HepG2 (cell line): ENCODE results near the gene CDR2L. TPM values are rescaled to one million over a fixed set of nuclear protein-coding genes. Genes with fewer than 3 reads are reported as not detected.

Experiments
- GLI4 ChIP-seq: sonication (generic); formaldehyde crosslinking; IDR thresholded peaks from 2 replicates; pipeline ENCODE4 v1.5.1; 2020; ENCODE audit warnings: missing genetic modification reagents, mild to moderate bottlenecking, moderate library complexity, borderline replicate concordance
- HMG20A ChIP-seq: IDR thresholded peaks from 2 replicates; pipeline ENCODE4 v1.6.1; 2016; ENCODE audit warnings: borderline replicate concordance
- JUN ChIP-seq: sonication (generic); formaldehyde crosslinking; IDR thresholded peaks from 2 replicates; pipeline ENCODE4 v1.4.0; 2020; ENCODE audit warnings: mild to moderate bottlenecking, missing genetic modification reagents
- JUND ChIP-seq: sonication (generic); formaldehyde crosslinking; IDR thresholded peaks from 2 replicates; pipeline ENCODE4 v1.8.0; 2022; ENCODE audit warnings: mild to moderate bottlenecking, missing genetic modification reagents
- KAT2B ChIP-seq: fragments of 150-350 bp; IDR thresholded peaks from 2 replicates; pipeline ENCODE4 v1.6.1; 2014; ENCODE audit warnings: low read depth, low read length, borderline replicate concordance
- KMT2A ChIP-seq: sonication (generic); formaldehyde crosslinking; IDR thresholded peaks from 2 replicates; pipeline ENCODE4 v1.4.0; 2020; ENCODE audit warnings: missing genetic modification reagents
- MAFK ChIP-seq, 2 experiments: IDR thresholded peaks in 1 of 2; conservative IDR thresholded peaks in 1 of 2; 2 replicates each; pipeline ENCODE4 v1.6.1; 2011; ENCODE audit warnings: improper control_type of control experiment in 2 of 2, low read length in 2 of 2
- MIXL1 ChIP-seq: IDR thresholded peaks from 2 replicates; pipeline ENCODE4 v1.6.1; 2016
- PTBP1 ChIP-seq: fragments of 200-400 bp; formaldehyde crosslinking; IDR thresholded peaks from 2 replicates; pipeline ENCODE4 v1.6.1; 2018; ENCODE audit warnings: low read length, low read depth; ENCODE audit not compliant: poor library complexity, severe bottlenecking
- SP1 ChIP-seq, 2 experiments: fragments of 450-650 bp in 1 of 2; sonication (generic) in 1 of 2; formaldehyde crosslinking in 1 of 2; IDR thresholded peaks; 2 replicates each; pipeline versions ENCODE4 v1.4.0 to v1.6.1; 2016 to 2020; ENCODE audit warnings: missing genetic modification reagents in 1 of 2
- ZBTB7B ChIP-seq: sonication (generic); formaldehyde crosslinking; IDR thresholded peaks from 2 replicates; pipeline ENCODE4 v1.4.0; 2020; ENCODE audit warnings: missing genetic modification reagents
- ZFAT ChIP-seq: sonication (generic); formaldehyde crosslinking; conservative IDR thresholded peaks from 2 replicates; pipeline ENCODE4 v1.8.1; 2023; ENCODE audit warnings: missing genetic modification reagents, inconsistent platforms
- ZNF296 ChIP-seq: sonication (generic); formaldehyde crosslinking; conservative IDR thresholded peaks from 2 replicates; pipeline ENCODE4 v1.5.0; 2020; ENCODE audit warnings: mild to moderate bottlenecking, missing genetic modification reagents
- ZNF337 ChIP-seq: sonication (generic); formaldehyde crosslinking; IDR thresholded peaks from 2 replicates; pipeline ENCODE4 v1.5.1; 2020; ENCODE audit warnings: missing genetic modification reagents, low read depth, mild to moderate bottlenecking, borderline replicate concordance
- ZNF569 ChIP-seq: sonication (generic); formaldehyde crosslinking; IDR thresholded peaks from 2 replicates; pipeline ENCODE4 v1.5.0; 2020; ENCODE audit warnings: mild to moderate bottlenecking, missing genetic modification reagents, moderate library complexity, borderline replicate concordance
- ZNF747 ChIP-seq: sonication (generic); formaldehyde crosslinking; IDR thresholded peaks from 2 replicates; pipeline ENCODE4 v1.8.1; 2023; ENCODE audit warnings: missing genetic modification reagents, mild to moderate bottlenecking, borderline replicate concordance
- ZSCAN9 ChIP-seq: IDR thresholded peaks from 2 replicates; pipeline ENCODE4 v1.6.1; 2016; ENCODE audit warnings: borderline replicate concordance
- polyA plus RNA-seq, 8 experiments: library from polyadenylated mRNA; depleted of rRNA in 3 of 8; stranded (reverse) in 7 of 8; unstranded in 1 of 8; fragments of >200 nt; fragmentation: Illumina TruSeq in 4 of 8; extraction: Trizol in 4 of 8; gene quantifications; 2 replicates each; pipeline versions ENCODE4 v1.2.1 to v1.2.3, GENCODE V29; 2011 to 2016; ENCODE audit warnings: low read depth in 4 of 8, missing spikeins in 1 of 8, mixed read lengths in 1 of 8; ENCODE audit not compliant: insufficient read depth in 1 of 8
- total RNA-seq, 5 experiments: library from RNA; depleted of rRNA; stranded (reverse); fragments of >200 nt; fragmentation: Illumina TruSeq; extraction: Trizol; gene quantifications; 2 replicates each; pipeline ENCODE4 v1.2.3, GENCODE V29; 2016; ENCODE audit warnings: low read depth in 1 of 5
- TF ChIP-seq, protein P1 (sequence below): sonication (generic); formaldehyde crosslinking; IDR thresholded peaks from 2 replicates; pipeline ENCODE4 v1.9.0; 2022; ENCODE audit warnings: low read depth, missing genetic modification reagents
- TF ChIP-seq, protein P2 (sequence below): sonication (generic); formaldehyde crosslinking; IDR thresholded peaks from 2 replicates; pipeline ENCODE4 v1.4.0; 2020; ENCODE audit warnings: missing genetic modification reagents
- TF ChIP-seq, protein P3 (sequence below): sonication (generic); formaldehyde crosslinking; IDR thresholded peaks from 2 replicates; pipeline ENCODE4 v1.4.0; 2020; ENCODE audit warnings: missing genetic modification reagents
- TF ChIP-seq, protein P4 (sequence below): sonication (generic); formaldehyde crosslinking; IDR thresholded peaks from 2 replicates; pipeline ENCODE4 v1.5.0; 2020; ENCODE audit warnings: mild to moderate bottlenecking, missing genetic modification reagents, moderate library complexity

The CDR2L gene
- total and polyA plus RNA-seq, 2 of the 13 experiments (the other 11 are each of a cell fraction or from before 2014, with no cell fraction given): 1.9 to 2.1 TPM

DNA sequence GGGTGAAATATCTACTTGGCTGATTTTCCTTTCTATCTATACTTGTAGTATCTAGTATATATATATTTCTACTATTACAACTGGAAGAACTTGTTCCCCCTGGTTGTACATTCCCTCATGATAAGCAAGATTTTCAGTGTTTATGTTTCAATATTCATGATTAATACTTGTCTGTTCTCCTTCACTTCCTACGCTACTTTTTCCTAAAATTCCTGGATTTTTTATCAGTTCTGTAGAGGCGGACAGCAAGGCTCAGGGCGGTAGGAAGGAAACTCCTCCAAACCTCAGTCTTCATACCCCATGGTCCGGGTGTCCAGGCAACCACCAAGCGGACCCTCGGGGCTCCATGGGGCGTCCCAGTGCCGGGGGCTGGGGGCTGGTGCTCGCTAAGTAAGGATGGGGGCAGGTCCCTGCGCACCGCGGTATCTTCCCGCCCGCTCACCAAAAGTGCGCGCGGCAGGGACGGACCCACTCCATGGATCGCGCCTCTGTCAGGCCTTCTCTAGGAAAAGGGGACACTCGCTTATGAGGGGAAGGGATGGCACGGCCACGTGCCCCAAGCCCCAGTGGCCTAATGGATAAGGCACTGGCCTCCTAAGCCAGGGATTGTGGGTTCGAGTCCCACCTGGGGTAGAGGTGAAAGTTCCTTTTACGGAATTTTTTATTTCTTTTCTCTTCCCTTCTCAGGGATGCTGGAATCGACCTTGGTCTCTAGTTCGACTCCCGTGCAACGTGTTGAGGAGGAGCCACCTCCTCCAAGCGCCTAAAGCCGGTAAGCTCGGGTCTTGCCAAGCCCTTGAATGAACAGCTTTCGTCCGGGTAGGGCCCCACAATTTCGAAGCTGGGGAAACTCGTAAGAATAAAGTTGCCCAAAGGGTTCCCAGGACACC lies 46.2 kb downstream of the CDR2L start (continued):
- TF ChIP-seq KAT2B (no peak), ZSCAN9 (CRISPR knock-in tag) (peak; percentile 94), JUN (peak; percentile 77; the same call in 1 of the 2 replicates), MAFK (conservative IDR thresholded peaks at IDR 0.05 in 1 of 2, IDR thresholded peaks at IDR 0.05 in 1 of 2; ENCODE audit: low read length in 2 of 2) (no peak), ZNF296 (0 out of 2 replicates have a peak, but pooled peaks have one; percentile 44), ZNF747 (CRISPR knock-in tag) (peak; percentile 63; the same call in 1 of the 2 replicates), ZBTB7B (CRISPR knock-in tag) (no peak), ZFAT (CRISPR knock-in tag) (no peak), MIXL1 (CRISPR knock-in tag) (peak; percentile 95), JUND (CRISPR knock-in tag) (peak; percentile 76), KMT2A (CRISPR knock-in tag) (peak; percentile 74; the same call in 1 of the 2 replicates), HMG20A (CRISPR knock-in tag) (peak; percentile 40; the same call in 1 of the 2 replicates), ZNF569 (no peak), SP1 (IDR thresholded peaks at IDR 0.05) (no peak), SP1 (CRISPR knock-in tag; IDR thresholded peaks at IDR 0.05) (peak; percentile 68; the same call in 1 of the 2 replicates), PTBP1 (peak; percentile 80), GLI4 (CRISPR knock-in tag) (no peak), ZNF337 (no peak)
- TF ChIP-seq, protein P1, sequence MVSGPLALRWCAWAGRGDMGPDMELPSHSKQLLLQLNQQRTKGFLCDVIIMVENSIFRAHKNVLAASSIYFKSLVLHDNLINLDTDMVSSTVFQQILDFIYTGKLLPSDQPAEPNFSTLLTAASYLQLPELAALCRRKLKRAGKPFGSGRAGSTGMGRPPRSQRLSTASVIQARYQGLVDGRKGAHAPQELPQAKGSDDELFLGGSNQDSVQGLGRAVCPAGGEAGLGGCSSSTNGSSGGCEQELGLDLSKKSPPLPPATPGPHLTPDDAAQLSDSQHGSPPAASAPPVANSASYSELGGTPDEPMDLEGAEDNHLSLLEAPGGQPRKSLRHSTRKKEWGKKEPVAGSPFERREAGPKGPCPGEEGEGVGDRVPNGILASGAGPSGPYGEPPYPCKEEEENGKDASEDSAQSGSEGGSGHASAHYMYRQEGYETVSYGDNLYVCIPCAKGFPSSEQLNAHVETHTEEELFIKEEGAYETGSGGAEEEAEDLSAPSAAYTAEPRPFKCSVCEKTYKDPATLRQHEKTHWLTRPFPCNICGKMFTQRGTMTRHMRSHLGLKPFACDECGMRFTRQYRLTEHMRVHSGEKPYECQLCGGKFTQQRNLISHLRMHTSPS (CRISPR knock-in tag): 0 out of 2 replicates have a peak, but pooled peaks have one; percentile 3
- TF ChIP-seq, protein P2, sequence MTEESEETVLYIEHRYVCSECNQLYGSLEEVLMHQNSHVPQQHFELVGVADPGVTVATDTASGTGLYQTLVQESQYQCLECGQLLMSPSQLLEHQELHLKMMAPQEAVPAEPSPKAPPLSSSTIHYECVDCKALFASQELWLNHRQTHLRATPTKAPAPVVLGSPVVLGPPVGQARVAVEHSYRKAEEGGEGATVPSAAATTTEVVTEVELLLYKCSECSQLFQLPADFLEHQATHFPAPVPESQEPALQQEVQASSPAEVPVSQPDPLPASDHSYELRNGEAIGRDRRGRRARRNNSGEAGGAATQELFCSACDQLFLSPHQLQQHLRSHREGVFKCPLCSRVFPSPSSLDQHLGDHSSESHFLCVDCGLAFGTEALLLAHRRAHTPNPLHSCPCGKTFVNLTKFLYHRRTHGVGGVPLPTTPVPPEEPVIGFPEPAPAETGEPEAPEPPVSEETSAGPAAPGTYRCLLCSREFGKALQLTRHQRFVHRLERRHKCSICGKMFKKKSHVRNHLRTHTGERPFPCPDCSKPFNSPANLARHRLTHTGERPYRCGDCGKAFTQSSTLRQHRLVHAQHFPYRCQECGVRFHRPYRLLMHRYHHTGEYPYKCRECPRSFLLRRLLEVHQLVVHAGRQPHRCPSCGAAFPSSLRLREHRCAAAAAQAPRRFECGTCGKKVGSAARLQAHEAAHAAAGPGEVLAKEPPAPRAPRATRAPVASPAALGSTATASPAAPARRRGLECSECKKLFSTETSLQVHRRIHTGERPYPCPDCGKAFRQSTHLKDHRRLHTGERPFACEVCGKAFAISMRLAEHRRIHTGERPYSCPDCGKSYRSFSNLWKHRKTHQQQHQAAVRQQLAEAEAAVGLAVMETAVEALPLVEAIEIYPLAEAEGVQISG (CRISPR knock-in tag): peak; percentile 68
- TF ChIP-seq, protein P3, sequence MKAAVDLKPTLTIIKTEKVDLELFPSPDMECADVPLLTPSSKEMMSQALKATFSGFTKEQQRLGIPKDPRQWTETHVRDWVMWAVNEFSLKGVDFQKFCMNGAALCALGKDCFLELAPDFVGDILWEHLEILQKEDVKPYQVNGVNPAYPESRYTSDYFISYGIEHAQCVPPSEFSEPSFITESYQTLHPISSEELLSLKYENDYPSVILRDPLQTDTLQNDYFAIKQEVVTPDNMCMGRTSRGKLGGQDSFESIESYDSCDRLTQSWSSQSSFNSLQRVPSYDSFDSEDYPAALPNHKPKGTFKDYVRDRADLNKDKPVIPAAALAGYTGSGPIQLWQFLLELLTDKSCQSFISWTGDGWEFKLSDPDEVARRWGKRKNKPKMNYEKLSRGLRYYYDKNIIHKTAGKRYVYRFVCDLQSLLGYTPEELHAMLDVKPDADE (CRISPR knock-in tag): no peak
- TF ChIP-seq, protein P4, sequence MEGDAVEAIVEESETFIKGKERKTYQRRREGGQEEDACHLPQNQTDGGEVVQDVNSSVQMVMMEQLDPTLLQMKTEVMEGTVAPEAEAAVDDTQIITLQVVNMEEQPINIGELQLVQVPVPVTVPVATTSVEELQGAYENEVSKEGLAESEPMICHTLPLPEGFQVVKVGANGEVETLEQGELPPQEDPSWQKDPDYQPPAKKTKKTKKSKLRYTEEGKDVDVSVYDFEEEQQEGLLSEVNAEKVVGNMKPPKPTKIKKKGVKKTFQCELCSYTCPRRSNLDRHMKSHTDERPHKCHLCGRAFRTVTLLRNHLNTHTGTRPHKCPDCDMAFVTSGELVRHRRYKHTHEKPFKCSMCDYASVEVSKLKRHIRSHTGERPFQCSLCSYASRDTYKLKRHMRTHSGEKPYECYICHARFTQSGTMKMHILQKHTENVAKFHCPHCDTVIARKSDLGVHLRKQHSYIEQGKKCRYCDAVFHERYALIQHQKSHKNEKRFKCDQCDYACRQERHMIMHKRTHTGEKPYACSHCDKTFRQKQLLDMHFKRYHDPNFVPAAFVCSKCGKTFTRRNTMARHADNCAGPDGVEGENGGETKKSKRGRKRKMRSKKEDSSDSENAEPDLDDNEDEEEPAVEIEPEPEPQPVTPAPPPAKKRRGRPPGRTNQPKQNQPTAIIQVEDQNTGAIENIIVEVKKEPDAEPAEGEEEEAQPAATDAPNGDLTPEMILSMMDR (CRISPR knock-in tag): no peak
